Measurements from ENCODE around the gene NOP9.
A peak's percentile ranks its signal among the peaks of the same experiment; 100 is the strongest.

The NOP9 gene

DNA sequence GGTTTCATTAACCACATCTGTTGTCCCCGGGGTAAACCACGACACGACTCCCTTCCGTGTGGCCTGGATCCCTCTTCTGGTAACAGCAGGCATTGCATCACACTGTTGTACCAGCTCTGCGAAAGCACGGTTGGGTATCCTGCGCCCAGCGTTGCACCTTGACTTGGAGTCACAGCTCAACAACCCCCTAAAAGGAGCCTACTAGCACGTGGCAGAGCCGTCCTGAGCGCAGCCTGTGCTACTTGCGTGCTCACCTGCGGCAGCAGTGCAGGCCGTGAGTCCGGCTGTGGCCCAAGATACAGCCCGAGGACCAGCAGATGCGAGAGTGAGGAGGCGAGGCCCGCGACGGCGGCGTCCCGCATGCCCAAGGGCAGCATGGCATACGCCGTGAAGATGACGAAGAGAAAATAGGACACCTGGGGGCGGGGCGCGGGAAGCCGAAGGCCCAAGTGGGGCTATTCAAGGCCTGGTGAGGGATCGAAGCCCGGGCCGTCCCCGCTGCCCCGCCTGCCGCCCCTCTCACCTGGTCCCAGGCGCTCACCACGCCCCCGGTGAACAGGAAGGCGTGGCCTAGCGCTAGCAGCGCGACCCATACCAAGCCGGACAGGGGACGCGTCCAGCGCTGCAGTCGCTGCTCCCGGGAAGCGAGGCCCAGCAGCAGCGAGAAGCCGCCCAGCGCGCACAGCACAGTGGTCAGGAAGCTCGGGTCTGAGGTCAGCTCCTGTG is 32.8 kb downstream of the NOP9 start:
- Histone ChIP-seq H3K4me3 (ENCODE audit: insufficient read length, low read depth) (peak overlapping the region; percentile 35), H3K36me3 (ENCODE audit: insufficient read depth, insufficient read length, low read length) (no peaks in the 10 kb centered on the region), H3K4me1 (ENCODE audit: insufficient read depth, insufficient read length) (no peaks in the 10 kb centered on the region), H3K27me3 (ENCODE audit: insufficient read depth, insufficient read length) (peaks cover 65% of the 10 kb centered on the region), H3K9ac (ENCODE audit: insufficient read length, low read depth) (peak overlapping the region; percentile 66), H3K9me3 (ENCODE audit: insufficient read depth, low read length) (no peaks in the 10 kb centered on the region)
- no peak for TF ChIP-seq SUZ12 (IDR thresholded peaks at IDR 0.05; ENCODE audit: extremely low read depth, insufficient read depth, insufficient read length)
- no peak for TF ChIP-seq ZNF274 (IDR thresholded peaks at IDR 0.05; ENCODE audit: low read depth, low read length)
- no peak for TF ChIP-seq YY1 (IDR thresholded peaks at IDR 0.05; ENCODE audit: insufficient read depth, insufficient read length)
- DNase-seq (ENCODE audit: low read depth, low spot score), result peak; percentile 30

DNA sequence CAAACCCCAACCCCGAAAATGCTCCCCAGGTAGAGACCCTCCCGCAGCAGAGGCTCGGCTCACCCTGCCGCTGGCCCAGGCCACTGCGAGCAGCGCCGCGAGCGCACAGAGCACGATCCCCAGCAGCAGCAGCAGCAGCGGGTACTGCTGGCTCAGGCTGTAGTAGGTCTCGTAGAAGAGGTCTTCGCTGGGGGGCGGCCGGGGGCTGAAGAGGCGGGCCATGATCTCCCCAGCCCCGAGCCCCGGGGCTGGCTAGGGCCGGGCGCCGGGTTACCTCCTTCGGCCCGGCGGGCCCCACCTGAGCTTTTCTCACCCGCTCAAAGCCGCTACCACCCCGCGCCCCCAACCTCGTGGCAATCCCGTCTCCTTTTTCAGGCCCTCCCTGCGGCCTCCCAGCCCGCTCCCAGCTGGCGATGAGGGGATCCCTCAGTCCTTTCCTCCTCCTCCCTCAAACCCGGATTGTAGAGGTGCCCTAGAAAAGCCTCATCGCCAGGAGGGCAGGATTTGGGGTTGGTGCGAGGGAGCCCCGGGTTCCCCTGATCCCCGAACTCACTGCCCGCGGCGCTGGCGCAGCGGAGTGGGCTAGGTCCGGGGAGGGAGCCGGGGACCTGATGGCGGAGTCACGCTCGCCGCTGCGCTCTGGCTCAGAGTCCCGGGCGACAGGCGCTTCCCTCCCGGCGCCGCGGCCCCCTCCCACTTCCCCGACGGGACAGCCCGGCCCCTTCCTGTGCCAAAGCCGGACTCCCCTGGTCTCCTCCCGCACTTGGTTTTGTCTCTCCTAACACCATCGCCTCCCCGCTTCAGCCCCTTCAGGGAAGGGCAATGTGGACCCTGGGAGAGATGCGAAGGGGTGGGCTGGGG is 35.0 kb downstream of the NOP9 start, which contains the start of gene ADCY4:
ADCY4 (minus strand) TSS at position 641 of the 861 bp plus-strand sequence; CDS start at position 222, 419 bp downstream.
- Histone ChIP-seq H3K36me3 (ENCODE audit: insufficient read depth, insufficient read length, low read length) (no peaks in the 10 kb centered on the region), H3K4me3 (ENCODE audit: insufficient read length, low read depth) (peak within 1 kb of the TSS; percentile 48), H3K27me3 (ENCODE audit: insufficient read depth, insufficient read length) (peaks cover 61% of the 10 kb centered on the region), H3K4me1 (ENCODE audit: insufficient read depth, insufficient read length) (no peaks in the 10 kb centered on the region), H3K9ac (ENCODE audit: insufficient read length, low read depth) (peak within 1 kb of the TSS; percentile 82), H3K9me3 (ENCODE audit: insufficient read depth, low read length) (no peaks in the 10 kb centered on the region)
- DNase-seq (ENCODE audit: low read depth, low spot score), result no peak
- TF ChIP-seq SUZ12 (IDR thresholded peaks at IDR 0.05; ENCODE audit: extremely low read depth, insufficient read depth, insufficient read length) (no peak), ZNF274 (IDR thresholded peaks at IDR 0.05; ENCODE audit: low read depth, low read length) (no peak), YY1 (IDR thresholded peaks at IDR 0.05; ENCODE audit: insufficient read depth, insufficient read length) (no peak)

DNA sequence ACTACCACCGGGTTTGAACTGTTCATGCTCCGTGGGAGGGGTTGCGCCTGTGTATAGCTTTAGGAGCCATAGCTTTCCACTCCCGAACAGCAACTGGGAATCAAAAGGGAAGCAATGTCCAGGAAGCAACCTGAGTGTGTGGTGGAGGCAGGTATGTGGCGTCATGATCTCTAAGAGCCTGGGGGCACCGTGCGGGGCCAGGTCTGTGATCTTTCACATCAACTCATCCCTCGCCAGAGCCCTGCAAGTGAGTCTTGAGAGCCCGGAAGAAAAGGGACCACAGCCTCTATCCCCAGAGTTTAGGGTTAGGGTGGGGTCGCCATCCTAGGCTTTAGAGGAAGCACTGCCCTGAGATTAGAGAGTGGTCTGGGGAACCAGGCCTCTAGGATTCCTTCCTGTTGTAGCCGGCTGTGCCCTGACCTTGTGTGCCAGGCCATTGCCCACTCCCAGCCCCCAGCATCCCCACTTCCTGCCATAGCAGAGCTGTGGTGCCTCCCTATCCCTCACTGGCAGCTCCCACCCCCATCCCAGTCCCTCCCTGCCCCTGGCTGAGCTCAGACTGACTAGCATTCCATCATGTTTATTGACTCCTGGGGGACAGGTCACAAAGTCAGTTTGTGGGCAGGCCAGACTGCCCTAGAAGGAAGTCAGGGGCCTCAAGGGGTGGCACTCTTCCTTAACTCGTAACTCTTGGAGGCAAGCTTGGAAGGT is 36.0 kb downstream of the NOP9 start:
- DNase-seq (ENCODE audit: low read depth, low spot score), result no peak
- Histone ChIP-seq H3K4me1 (ENCODE audit: insufficient read depth, insufficient read length) (no peaks in the 10 kb centered on the region), H3K9me3 (ENCODE audit: insufficient read depth, low read length) (no peaks in the 10 kb centered on the region), H3K4me3 (ENCODE audit: insufficient read length, low read depth) (no peak overlapping the region), H3K27me3 (ENCODE audit: insufficient read depth, insufficient read length) (peaks cover 53% of the 10 kb centered on the region), H3K9ac (ENCODE audit: insufficient read length, low read depth) (no peak overlapping the region), H3K36me3 (ENCODE audit: insufficient read depth, insufficient read length, low read length) (no peaks in the 10 kb centered on the region)
- no peak for TF ChIP-seq SUZ12 (IDR thresholded peaks at IDR 0.05; ENCODE audit: extremely low read depth, insufficient read depth, insufficient read length)
- TF ChIP-seq YY1 (IDR thresholded peaks at IDR 0.05; ENCODE audit: insufficient read depth, insufficient read length), result no peak
- TF ChIP-seq ZNF274 (IDR thresholded peaks at IDR 0.05; ENCODE audit: low read depth, low read length), result no peak

DNA sequence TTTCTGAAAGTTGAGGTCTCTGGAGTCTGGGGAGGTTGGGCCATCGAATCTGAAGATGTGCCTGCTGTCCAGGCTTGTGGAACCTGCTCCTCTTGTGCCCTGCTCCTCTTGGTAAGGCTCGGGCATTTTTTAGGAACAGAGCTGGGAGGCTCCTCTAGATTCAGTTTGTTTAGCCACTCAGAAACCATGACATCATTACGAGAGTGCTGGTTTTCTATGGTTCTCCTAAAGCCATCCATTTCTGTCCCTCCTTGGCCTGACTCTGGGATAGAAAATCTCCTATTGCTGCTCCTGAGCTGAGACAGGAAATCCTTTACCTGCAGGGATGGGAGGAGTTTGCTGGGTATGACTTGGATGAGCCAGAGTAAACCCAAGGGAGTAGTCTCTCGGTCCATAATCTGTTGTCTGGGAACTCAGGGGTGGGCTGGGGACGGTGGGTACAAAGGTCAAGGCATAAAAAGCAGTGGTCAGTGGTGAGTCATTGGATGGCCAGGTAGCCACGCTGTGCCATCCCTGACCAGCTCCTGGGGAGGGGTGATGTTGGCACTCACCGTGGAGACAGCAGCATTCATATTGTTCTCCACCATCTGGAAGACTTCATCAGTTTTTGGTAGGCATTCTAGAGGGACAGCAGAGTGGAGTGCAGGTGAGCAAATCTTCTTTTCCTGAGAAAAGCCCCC is 37.6 kb downstream of the NOP9 start:
- DNase-seq (ENCODE audit: low read depth, low spot score), result no peak
- Histone ChIP-seq H3K4me3 (ENCODE audit: insufficient read length, low read depth) (no peak overlapping the region), H3K27me3 (ENCODE audit: insufficient read depth, insufficient read length) (peaks cover 39% of the 10 kb centered on the region), H3K9me3 (ENCODE audit: insufficient read depth, low read length) (no peaks in the 10 kb centered on the region), H3K4me1 (ENCODE audit: insufficient read depth, insufficient read length) (no peaks in the 10 kb centered on the region), H3K36me3 (ENCODE audit: insufficient read depth, insufficient read length, low read length) (no peaks in the 10 kb centered on the region), H3K9ac (ENCODE audit: insufficient read length, low read depth) (no peak overlapping the region)
- TF ChIP-seq YY1 (IDR thresholded peaks at IDR 0.05; ENCODE audit: insufficient read depth, insufficient read length) (no peak), SUZ12 (IDR thresholded peaks at IDR 0.05; ENCODE audit: extremely low read depth, insufficient read depth, insufficient read length) (no peak), ZNF274 (IDR thresholded peaks at IDR 0.05; ENCODE audit: low read depth, low read length) (no peak)

DNA sequence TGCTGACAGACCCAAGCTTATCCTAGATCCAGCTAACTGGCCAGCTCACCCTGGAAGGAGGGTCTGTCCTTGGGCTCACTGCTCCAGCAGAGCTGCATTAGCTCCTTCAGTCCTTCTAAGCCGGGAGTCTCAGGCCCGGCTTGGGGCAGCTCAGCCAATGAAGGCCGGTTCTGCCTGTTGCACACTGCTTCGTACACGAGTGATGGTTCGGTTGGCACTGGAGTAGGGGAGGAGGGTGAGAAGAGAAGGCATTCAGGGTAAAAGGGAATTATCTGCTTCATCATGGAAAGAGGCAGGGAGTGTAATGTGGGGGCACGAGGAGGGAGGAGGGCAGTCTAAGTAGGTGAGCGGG is 38.1 kb downstream of the NOP9 start:
- Histone ChIP-seq H3K36me3 (ENCODE audit: insufficient read depth, insufficient read length, low read length) (no peaks in the 10 kb centered on the region), H3K9ac (ENCODE audit: insufficient read length, low read depth) (no peak overlapping the region), H3K9me3 (ENCODE audit: insufficient read depth, low read length) (no peaks in the 10 kb centered on the region), H3K4me1 (ENCODE audit: insufficient read depth, insufficient read length) (no peaks in the 10 kb centered on the region), H3K27me3 (ENCODE audit: insufficient read depth, insufficient read length) (peaks cover 34% of the 10 kb centered on the region), H3K4me3 (ENCODE audit: insufficient read length, low read depth) (no peak overlapping the region)
- no peak for DNase-seq (ENCODE audit: low read depth, low spot score)
- TF ChIP-seq ZNF274 (IDR thresholded peaks at IDR 0.05; ENCODE audit: low read depth, low read length) (no peak), YY1 (IDR thresholded peaks at IDR 0.05; ENCODE audit: insufficient read depth, insufficient read length) (no peak), SUZ12 (IDR thresholded peaks at IDR 0.05; ENCODE audit: extremely low read depth, insufficient read depth, insufficient read length) (no peak)

DNA sequence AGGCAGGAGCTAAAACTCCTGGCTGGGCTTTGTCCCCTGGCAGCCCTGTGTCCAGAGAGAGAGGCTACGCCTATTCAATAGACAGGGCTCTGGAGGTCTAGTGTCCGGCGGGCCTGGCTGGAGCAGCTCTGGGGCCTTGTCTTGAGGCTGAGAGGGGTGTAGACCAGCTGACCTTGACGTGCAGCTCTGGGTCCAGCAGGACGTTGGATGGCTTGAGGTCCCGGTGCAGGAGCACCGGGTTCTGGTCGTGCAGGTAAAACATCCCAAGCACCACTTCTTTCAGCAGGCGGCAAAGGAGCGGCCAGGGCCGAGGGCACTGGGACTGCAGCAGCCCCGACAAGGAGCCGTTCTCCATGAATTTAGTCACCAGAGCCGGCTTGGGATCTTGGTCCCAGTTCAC is 39.2 kb downstream of the NOP9 start:
- Histone ChIP-seq H3K9ac (ENCODE audit: insufficient read length, low read depth) (no peak overlapping the region), H3K27me3 (ENCODE audit: insufficient read depth, insufficient read length) (peaks cover 25% of the 10 kb centered on the region), H3K4me3 (ENCODE audit: insufficient read length, low read depth) (no peak overlapping the region)

More for the DNA sequence above, 39.2 kb downstream of the NOP9 start:
- Histone ChIP-seq H3K36me3 (ENCODE audit: insufficient read depth, insufficient read length, low read length) (no peaks in the 10 kb centered on the region), H3K4me1 (ENCODE audit: insufficient read depth, insufficient read length) (no peaks in the 10 kb centered on the region), H3K9me3 (ENCODE audit: insufficient read depth, low read length) (no peaks in the 10 kb centered on the region)
- DNase-seq (ENCODE audit: low read depth, low spot score), result no peak
- TF ChIP-seq ZNF274 (IDR thresholded peaks at IDR 0.05; ENCODE audit: low read depth, low read length) (no peak), SUZ12 (IDR thresholded peaks at IDR 0.05; ENCODE audit: extremely low read depth, insufficient read depth, insufficient read length) (no peak), YY1 (IDR thresholded peaks at IDR 0.05; ENCODE audit: insufficient read depth, insufficient read length) (no peak)

Measured in NT2/D1 (cell line).